Colonic mucosa (tissue), 4 donors: ENCODE results near the gene TMEM212. TPM values are rescaled to one million over a fixed set of nuclear protein-coding genes. Genes with fewer than 3 reads are reported as not detected.

Experiments
- DNase-seq: peaks from one replicate; pipeline ENCODE4 v3.0.0-alpha.2; 2020
- H3K27ac ChIP-seq: fragments of 200-600 bp; one replicate; pipeline ENCODE4 v1.8.0; 2021
- H3K27me3 ChIP-seq: fragments of 200-600 bp; one replicate; pipeline ENCODE4 v1.8.0; 2021
- H3K36me3 ChIP-seq: fragments of 200-600 bp; one replicate; pipeline ENCODE4 v1.8.0; 2021
- H3K4me1 ChIP-seq: fragments of 200-600 bp; one replicate; pipeline ENCODE4 v1.8.0; 2021; ENCODE audit warnings: mild to moderate bottlenecking
- H3K4me3 ChIP-seq: fragments of 200-600 bp; one replicate; pipeline ENCODE4 v1.8.0; 2021
- H3K9ac ChIP-seq, 2 donors: one replicate each; pipeline ENCODE4 v1.7.0; 2013; ENCODE audit warnings: control low read depth in 2 of 2, low read depth in 2 of 2, low read length in 2 of 2
- H3K9me3 ChIP-seq: fragments of 200-600 bp; one replicate; pipeline ENCODE4 v1.8.0; 2021
- CTCF ChIP-seq: fragments of 200-600 bp; IDR thresholded peaks from one replicate; pipeline ENCODE4 v1.8.0; 2022; ENCODE audit warnings: antibody characterized with exemption, mild to moderate bottlenecking
- intact Hi-C: fragments of 100-400 bp; cut with DNase I; formaldehyde crosslinking; loops from one replicate; pipeline ENCODE4 v1.14.1; 2022
- total RNA-seq, 2 donors: library from RNA; stranded (reverse); fragmentation: NEBNext Ultra II Directional in 1 of 2; extraction: Animal tissue kit (Norgen Biotek cat#: 25700) in 1 of 2; gene quantifications; one replicate each; pipeline ENCODE4 v1.2.1, GENCODE V29; 2021
- donor health status: healthy.
- donor health status: DM: no; HTN: no; CAD: no.
- donor health status: DM: no; HTN: no; CAD: no.

TMEM212 gene
- total RNA-seq, 2 donors from 2014 or later = not detected

- H3K27me3 ChIP-seq = no peaks in the 10 kb centered on the region
- H3K9me3 ChIP-seq = no peaks in the 10 kb centered on the region
- intact Hi-C loops = no loop called here
- DNase-seq = no peak
- H3K9ac ChIP-seq = no peak overlapping the region
- no peak for TF ChIP-seq CTCF
- H3K4me3 ChIP-seq = no peak overlapping the region
- no peaks in the 10 kb centered on the region for H3K36me3 ChIP-seq
- H3K27ac ChIP-seq = no peak overlapping the region
- H3K4me1 ChIP-seq = no peaks in the 10 kb centered on the region
Observed at GRCh38 chr3:171822431-171823106, 20.6 kb upstream of the TMEM212 start.

- Histone ChIP-seq H3K9me3 (no peaks in the 10 kb centered on the region), H3K9ac (no peak overlapping the region), H3K4me1 (no peaks in the 10 kb centered on the region), H3K27me3 (no peaks in the 10 kb centered on the region), H3K27ac (no peak overlapping the region), H3K36me3 (no peaks in the 10 kb centered on the region), H3K4me3 (no peak overlapping the region)
- DNase-seq = no peak
- no peak for TF ChIP-seq CTCF
- intact Hi-C loops = no loop called here
Observed at GRCh38 chr3:171824116-171824515, 19.0 kb upstream of the TMEM212 start.

- no peaks in the 10 kb centered on the region for H3K27me3 ChIP-seq
- no peak overlapping the region for H3K27ac ChIP-seq
- intact Hi-C loops = loop anchor here (5.0 kb wide), 2 partner anchors 53 to 178 kb away; no protein-coding TSS in a partner anchor
- no peaks in the 10 kb centered on the region for H3K36me3 ChIP-seq
- H3K9ac ChIP-seq = no peak overlapping the region
- H3K4me1 ChIP-seq = no peaks in the 10 kb centered on the region
- no peak overlapping the region for H3K4me3 ChIP-seq
- no peaks in the 10 kb centered on the region for H3K9me3 ChIP-seq
- no peak for TF ChIP-seq CTCF
- no peak for DNase-seq
Observed at GRCh38 chr3:171824824-171825221, 18.3 kb upstream of the TMEM212 start.

GRCh38 chr3:171825222-171825828 is 17.8 kb upstream of the TMEM212 start:
- intact Hi-C loops = loop anchor here (5.0 kb wide), 2 partner anchors 53 to 178 kb away; no protein-coding TSS in a partner anchor
- Histone ChIP-seq H3K36me3 (no peaks in the 10 kb centered on the region), H3K4me1 (no peaks in the 10 kb centered on the region), H3K27me3 (no peaks in the 10 kb centered on the region), H3K4me3 (no peak overlapping the region), H3K9ac (no peak overlapping the region), H3K27ac (no peak overlapping the region), H3K9me3 (no peaks in the 10 kb centered on the region)
- TF ChIP-seq CTCF = no peak
- no peak for DNase-seq

- Histone ChIP-seq H3K4me1 (no peaks in the 10 kb centered on the region), H3K27me3 (no peaks in the 10 kb centered on the region), H3K4me3 (no peak overlapping the region), H3K9ac (no peak overlapping the region), H3K36me3 (no peaks in the 10 kb centered on the region), H3K27ac (no peak overlapping the region), H3K9me3 (no peaks in the 10 kb centered on the region)
- intact Hi-C loops = loop anchor here (5.0 kb wide), 2 partner anchors 55 to 180 kb away; no protein-coding TSS in a partner anchor
- no peak for DNase-seq
- TF ChIP-seq CTCF = no peak
Observed at GRCh38 chr3:171827385-171827784, 15.8 kb upstream of the TMEM212 start.
